Astrocyte (in vitro differentiated cells and primary cell): Measurements from ENCODE around the gene KANSL1L.

Source experiments
- CTCF ChIP-seq: IDR thresholded peaks from 2 replicates; pipeline ENCODE4 v1.5.1; 2011; ENCODE audit warnings: low read depth, mild to moderate bottlenecking, inconsistent platforms, low read length, moderate library complexity; ENCODE audit not compliant: insufficient read depth
- EZH2 ChIP-seq: IDR thresholded peaks from 2 replicates; pipeline ENCODE4 v1.6.1; 2012; ENCODE audit warnings: mild to moderate bottlenecking, low read length, inconsistent platforms; ENCODE audit not compliant: insufficient read depth

DNA sequence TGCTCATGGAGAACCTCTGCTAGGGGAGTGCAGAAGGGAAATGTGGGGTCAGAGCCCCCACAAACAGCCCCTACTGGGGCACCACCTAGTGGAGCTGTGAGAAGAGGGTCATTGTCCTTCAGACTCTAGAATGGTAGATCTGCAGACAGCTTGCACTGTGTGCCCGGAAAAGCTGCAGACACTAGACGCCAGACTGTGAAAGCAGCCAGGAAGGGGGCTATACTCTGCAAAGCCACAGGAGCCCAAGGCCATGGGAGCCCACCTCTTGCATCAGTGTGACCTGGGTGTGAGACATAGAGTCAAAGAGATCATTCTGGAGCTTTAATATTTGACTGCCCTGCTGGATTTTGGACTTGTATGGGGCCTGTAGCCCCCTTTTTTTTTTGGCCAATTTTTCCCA, 107.9 kb downstream of the KANSL1L start:
- TF ChIP-seq CTCF (no peak), EZH2 (no peak)
